Measurements from ENCODE around the gene RASSF8.

Gene RASSF8

GRCh38 chr12:26113853-26114719, 155.6 kb downstream of the RASSF8 start:
- peak; percentile 75 to 85 for DNase-seq

- no peak for DNase-seq
Measured at GRCh38 chr12:26114720-26115401, 156.4 kb downstream of the RASSF8 start.

GRCh38 chr12:26116829-26117715, 158.6 kb downstream of the RASSF8 start:
- DNase-seq, result no peak

- no peak for DNase-seq
Measured at GRCh38 chr12:26118308-26118707, 159.8 kb downstream of the RASSF8 start.

DNA sequence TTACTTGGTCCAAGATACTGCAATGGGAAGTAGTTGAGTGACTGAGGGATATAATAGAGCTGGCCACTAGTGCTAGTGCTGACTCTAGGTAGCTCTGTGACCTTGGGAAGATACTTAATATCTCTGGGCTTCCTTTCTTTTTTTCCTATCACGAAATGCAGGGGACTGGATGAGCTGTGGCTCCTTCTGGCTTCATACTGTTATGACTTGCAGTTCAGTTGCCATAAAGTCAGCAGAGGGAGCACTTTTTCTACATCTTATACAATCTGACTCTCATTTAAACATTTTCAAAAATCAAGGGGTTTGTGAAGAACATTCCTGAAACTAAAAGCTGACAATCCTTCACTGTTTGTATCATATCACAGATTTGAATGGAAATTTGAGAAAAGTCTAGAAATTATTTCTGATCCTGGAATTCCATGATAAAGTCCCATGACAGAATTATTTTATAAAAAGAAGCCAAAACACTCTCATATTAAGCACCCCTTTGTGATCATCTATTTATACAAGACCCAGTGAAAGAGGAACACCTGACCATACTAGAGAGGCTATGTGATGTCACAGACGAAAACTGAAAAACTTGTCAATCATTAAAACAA, 161.0 kb downstream of the RASSF8 start:
- DNase-seq, result no peak

- no peak for DNase-seq
Measured at GRCh38 chr12:26120561-26121274, 162.2 kb downstream of the RASSF8 start.

- DNase-seq, result no peak
Measured at GRCh38 chr12:26121323-26122060, 163.0 kb downstream of the RASSF8 start.

GRCh38 chr12:26122061-26122680, 163.7 kb downstream of the RASSF8 start:
- DNase-seq, result peak in 1 of 2 donors; percentile 9

DNA sequence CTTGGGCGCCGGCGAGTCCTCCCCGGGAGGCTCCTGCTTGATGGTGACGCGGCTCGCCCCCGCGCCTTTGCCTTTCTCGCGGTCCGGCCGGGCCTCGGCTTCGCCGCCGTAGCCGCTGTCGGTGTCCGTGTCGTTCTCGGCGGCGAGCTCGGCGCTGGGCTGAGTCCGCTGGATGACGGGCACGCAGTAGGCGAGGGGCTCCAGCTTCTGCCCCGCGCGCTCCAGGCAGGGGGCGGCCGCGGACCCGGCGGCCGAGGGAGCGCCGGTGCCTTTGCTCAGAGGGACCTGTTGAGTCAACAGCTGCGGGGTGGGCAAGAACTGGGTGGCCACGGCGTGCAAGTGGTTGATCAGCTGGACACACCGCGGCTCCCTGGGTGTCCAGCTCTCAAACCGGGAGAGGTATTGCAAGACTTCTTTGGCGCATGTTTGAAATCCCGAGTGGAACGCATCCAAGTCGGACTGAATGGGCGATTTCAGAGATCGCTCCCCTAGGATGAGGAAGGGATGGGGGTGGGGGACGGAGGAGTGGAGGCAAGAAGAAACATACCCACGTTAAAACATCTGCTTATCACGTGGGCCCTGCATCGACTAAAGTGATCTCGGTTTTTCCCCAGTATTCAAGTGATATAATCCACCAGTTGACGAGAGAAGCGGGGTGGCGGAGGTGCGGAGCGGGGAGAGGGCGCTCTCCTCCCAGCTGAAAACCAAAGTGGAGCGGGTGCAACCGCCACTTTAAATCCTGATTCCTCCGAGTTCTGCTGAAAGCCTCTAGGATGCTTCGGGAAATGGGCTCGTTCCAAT, 164.4 kb downstream of the RASSF8 start:
- DNase-seq, result peak in 1 of 2 donors; percentile 32

GRCh38 chr12:26123482-26123980, 165.0 kb downstream of the RASSF8 start:
- no peak for DNase-seq

DNA sequence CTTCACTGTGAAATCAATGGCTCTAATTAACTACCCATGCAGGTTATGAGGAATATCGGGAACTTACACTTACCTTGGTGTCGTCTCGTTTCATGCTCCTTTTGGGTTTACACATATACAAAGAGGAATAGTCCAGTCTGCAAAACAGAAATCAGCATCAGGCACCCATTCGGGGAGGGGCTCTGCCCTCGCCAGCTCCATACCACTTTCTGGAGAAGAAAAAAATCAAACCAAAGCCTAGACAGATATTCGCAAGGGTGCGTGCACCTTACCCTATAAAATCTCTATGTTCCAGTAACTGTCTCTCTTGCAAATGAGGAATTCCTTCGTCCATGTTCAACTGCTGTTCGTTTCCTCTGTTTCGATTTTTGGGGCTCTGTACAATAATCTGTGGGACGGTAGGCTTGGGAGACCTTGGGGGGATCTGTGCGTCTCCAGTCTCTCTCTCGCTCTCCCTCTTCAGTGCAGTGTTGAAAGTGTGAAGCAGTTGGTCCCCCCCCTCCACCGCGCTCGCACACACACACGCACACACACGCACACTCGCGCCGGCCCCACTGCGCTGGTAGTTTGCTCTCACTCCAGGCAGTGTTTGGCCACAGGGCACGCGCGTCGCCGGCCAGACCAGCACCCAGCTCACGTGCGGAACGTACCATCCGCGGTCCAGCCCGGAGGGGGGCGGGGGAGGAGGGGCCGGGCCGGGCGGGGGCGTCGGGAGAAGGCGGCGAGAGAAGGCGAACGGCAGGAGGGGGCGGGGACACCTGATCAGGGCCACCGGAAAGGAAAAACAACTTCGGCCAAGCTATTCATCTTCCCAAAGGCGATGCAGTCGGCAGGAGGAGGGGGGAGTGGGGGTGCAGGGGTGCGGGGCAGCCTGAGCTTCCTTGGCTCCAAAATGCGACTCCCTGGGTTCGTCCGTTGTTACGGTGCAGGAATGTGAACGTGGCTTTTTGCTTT, 166.2 kb downstream of the RASSF8 start, which contains the start of gene BHLHE41:
BHLHE41 (minus strand) TSS at position 592 of the 954 bp plus-strand sequence; CDS start at position 334, 258 bp downstream.
- peak in 1 of 2 donors; percentile 31 for DNase-seq

GRCh38 chr12:26125400-26126339, 167.2 kb downstream of the RASSF8 start:
- DNase-seq, result peak in 1 of 2 donors; percentile 38

DNA sequence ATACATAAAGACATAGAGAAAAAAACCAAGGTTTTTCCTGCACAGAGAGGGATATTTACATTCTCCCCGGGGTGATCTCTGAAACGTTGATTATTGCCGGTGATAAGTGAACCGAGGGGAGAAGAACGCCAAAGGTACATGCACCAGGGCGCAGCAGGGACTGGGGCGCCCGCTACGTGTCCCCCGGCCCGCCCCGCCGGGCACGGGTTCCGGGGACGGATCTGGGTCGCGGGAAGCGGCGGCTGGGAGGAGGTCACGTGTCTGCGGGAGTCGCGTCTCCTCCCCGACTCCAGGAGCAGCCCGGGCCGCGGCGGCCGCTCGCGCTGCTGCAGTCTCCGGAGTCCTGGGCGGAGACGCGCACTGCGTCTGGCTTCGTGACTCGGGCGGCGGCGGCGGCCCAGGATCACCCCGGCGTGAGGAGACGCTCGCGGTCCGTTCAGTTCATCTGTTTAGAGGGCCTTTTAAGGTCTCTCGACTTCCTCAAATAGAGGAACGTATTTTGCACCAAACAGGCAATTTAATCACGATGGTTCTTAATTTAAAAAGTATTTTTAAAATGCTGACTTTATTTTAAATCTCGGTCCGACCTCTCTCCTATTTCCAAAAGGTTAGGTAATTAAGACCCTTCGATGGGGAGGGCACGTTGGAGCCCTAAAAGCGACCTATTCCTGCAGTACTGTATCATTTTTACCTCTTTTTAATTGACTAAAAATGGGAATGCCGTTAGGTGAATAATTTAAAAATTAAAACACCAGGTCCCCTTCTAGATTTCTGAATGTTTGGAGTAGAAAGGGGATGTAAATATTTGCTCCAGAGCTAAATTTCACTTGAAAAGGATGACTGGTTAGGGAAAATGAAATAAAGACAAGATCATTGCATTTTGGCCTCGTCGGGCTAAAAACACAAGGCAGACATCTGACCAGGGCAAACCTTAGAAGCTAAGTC, 168.1 kb downstream of the RASSF8 start:
- peak in 1 of 2 donors; percentile 50 for DNase-seq

DNA sequence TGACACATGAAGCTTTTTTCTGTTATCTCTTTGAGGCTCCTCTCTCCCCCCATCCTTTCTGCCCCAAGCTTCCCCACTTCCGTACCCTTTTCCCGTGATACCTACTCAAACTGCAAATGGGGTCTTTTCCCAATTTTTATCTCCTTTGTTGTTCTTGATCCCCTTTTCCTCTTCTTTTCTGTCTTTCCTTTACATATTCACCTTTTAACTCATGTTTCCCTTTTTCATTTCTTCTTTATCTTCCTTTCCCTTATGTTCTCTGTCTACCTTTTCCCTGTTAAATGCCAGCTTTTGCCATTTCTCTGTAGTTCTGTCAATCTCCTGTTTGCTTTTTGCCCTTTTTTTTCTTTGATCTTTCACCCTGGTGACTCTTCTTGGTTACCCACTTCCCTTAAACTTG, 168.9 kb downstream of the RASSF8 start:
- DNase-seq, result no peak

- no peak for DNase-seq
Measured at GRCh38 chr12:26128168-26128567, 169.7 kb downstream of the RASSF8 start.
